Tracheal epithelial cell (primary cell): Measurements from ENCODE around the gene KEL. TPM values are rescaled to one million over a fixed set of nuclear protein-coding genes. Genes with fewer than 3 reads are reported as not detected.

ENCODE experiments used
- total RNA-seq: library from RNA; depleted of rRNA; stranded (reverse); fragments of >200 nt; gene quantifications from 2 replicates; pipeline ENCODE4 v1.2.1, GENCODE V29; 2014

Gene KEL
- total RNA-seq, result 0.72 TPM in 1 of 2 replicates, not detected in the other

GRCh38 chr7:142961973-142962926 lies at the start of gene KEL:
Gene KEL, minus strand, starts transcription at chr7:142962363. Its CDS starts 157 bp downstream, at chr7:142962206.

GRCh38 chr7:142939226-142939910 lies 22.8 kb downstream of the KEL start, which contains the start of gene LLCFC1:
Gene LLCFC1, plus strand, starts transcription at chr7:142939484. Its CDS starts 138 bp downstream, at chr7:142939622.

GRCh38 chr7:142933624-142934023 lies 28.5 kb downstream of the KEL start, which contains the start of gene TRPV5:
Gene TRPV5, minus strand, starts transcription at chr7:142933746. Its CDS starts 287 bp downstream, at chr7:142933459.

Other genes with a start within 250 kb of the KEL start
- gene PRSS1, start 212.9 kb downstream of the KEL start, total RNA-seq, result not detected in 2 replicates
- not detected in 2 replicates for gene PRSS2, start 191.4 kb downstream of the KEL start, total RNA-seq
- under 0.01 and 0.72 TPM in 2 replicates for gene EPHB6, start 107.3 kb downstream of the KEL start, total RNA-seq
- gene TRPV6, start 76.6 kb downstream of the KEL start, total RNA-seq, result under 0.01 TPM in 1 of 2 replicates, not detected in the other
- not detected in 2 replicates for gene TRPV5, start 28.6 kb downstream of the KEL start, total RNA-seq
- gene LLCFC1, start 22.9 kb downstream of the KEL start, total RNA-seq, result not detected in 2 replicates
- not detected in 2 replicates for gene OR9A2, start 64.8 kb upstream of the KEL start, total RNA-seq
- gene OR6V1, start 90.0 kb upstream of the KEL start, total RNA-seq, result not detected in 2 replicates
- not detected in 2 replicates for gene PIP, start 169.7 kb upstream of the KEL start, total RNA-seq
- gene TAS2R39, start 221.1 kb upstream of the KEL start, total RNA-seq, result not detected in 2 replicates